HG02943 (cell line): Measurements from ENCODE around the gene CGB5.
A peak's percentile ranks its signal among the peaks of the same experiment; 100 is the strongest.

Experiments
- ATAC-seq: cut with Tn5 transposase; IDR thresholded peaks from one replicate; pipeline ENCODE4 v1.9.1; 2021; ENCODE audit warnings: mild to moderate bottlenecking, low read depth, moderate library complexity; ENCODE audit not compliant: unreplicated experiment

CGB5 gene

GRCh38 chr19:49085020-49085867 is 41.6 kb downstream of the CGB5 start, which contains the start of gene SNRNP70:
Gene SNRNP70 (plus strand): TSS chr19:49085451. CDS start chr19:49086415, 964 bp downstream.
- peak; percentile 81 for ATAC-seq

GRCh38 chr19:49085868-49086232 is 42.2 kb downstream of the CGB5 start:
- ATAC-seq, result no peak

- ATAC-seq, result no peak
Measured at GRCh38 chr19:49086296-49086695, 42.6 kb downstream of the CGB5 start.

GRCh38 chr19:49091391-49092038 is 47.9 kb downstream of the CGB5 start:
- ATAC-seq, result no peak

- ATAC-seq, result no peak
Measured at GRCh38 chr19:49092686-49093085, 49.0 kb downstream of the CGB5 start.
